Measurements from ENCODE around the gene EYS.

- TF ChIP-seq CTCF (IDR thresholded peaks at IDR 0.05) (no peak), BHLHE40 (IDR thresholded peaks at IDR 0.05; ENCODE audit: low read depth, low read length) (no peak), CHD2 (IDR thresholded peaks at IDR 0.05; ENCODE audit: low read length, partially characterized antibody) (no peak), NR3C1 (IDR thresholded peaks at IDR 0.05) (no peak)
Measured at GRCh38 chr6:63677282-63677681, 2029.7 kb downstream of the EYS start.

Data from A549 (cell line).